GM10266 (cell line): Measurements from ENCODE around the gene WAC.
"Not testable (repeated sequence)": the region's sequence is repeated elsewhere in the genome, so short reads cannot be mapped to it uniquely, and the experiment has no call there.

ENCODE experiments used
- DNase-seq: peaks from one replicate; pipeline ENCODE4 v3.0.0; 2012; ENCODE audit errors: extremely low spot score
- TF ChIP-seq, protein P1 (sequence below): IDR thresholded peaks from 2 replicates; pipeline ENCODE4 v1.5.1; 2012; ENCODE audit warnings: mild to moderate bottlenecking, low read depth; ENCODE audit not compliant: control insufficient read depth, insufficient read depth; ENCODE audit errors: missing control alignments

The WAC gene

DNA sequence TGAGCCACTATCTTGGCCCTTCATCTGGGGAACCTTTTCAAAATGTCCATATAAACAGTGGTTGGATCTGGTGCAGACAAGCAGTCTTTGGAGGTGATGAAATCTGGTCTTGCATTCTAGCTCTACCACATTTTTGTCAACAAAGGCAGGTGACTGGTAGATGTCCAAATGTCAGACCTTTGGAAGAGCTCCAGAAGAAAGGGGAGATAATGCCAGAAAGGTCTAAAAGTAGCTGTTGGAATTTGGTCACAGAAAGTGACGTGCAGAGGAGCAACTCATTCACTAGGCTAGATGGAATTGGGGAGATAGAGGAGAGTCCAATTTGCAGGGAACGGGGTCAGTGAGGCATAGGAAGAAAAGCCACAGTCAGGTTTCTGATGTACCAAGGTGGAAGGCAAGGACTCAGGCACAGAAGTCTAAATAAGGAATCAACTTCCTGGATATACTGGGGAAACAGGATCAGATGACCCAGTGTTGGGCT lies 36.4 kb upstream of the WAC start:
- no peak for DNase-seq
- TF ChIP-seq, protein P1, sequence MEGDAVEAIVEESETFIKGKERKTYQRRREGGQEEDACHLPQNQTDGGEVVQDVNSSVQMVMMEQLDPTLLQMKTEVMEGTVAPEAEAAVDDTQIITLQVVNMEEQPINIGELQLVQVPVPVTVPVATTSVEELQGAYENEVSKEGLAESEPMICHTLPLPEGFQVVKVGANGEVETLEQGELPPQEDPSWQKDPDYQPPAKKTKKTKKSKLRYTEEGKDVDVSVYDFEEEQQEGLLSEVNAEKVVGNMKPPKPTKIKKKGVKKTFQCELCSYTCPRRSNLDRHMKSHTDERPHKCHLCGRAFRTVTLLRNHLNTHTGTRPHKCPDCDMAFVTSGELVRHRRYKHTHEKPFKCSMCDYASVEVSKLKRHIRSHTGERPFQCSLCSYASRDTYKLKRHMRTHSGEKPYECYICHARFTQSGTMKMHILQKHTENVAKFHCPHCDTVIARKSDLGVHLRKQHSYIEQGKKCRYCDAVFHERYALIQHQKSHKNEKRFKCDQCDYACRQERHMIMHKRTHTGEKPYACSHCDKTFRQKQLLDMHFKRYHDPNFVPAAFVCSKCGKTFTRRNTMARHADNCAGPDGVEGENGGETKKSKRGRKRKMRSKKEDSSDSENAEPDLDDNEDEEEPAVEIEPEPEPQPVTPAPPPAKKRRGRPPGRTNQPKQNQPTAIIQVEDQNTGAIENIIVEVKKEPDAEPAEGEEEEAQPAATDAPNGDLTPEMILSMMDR, result no peak

DNA sequence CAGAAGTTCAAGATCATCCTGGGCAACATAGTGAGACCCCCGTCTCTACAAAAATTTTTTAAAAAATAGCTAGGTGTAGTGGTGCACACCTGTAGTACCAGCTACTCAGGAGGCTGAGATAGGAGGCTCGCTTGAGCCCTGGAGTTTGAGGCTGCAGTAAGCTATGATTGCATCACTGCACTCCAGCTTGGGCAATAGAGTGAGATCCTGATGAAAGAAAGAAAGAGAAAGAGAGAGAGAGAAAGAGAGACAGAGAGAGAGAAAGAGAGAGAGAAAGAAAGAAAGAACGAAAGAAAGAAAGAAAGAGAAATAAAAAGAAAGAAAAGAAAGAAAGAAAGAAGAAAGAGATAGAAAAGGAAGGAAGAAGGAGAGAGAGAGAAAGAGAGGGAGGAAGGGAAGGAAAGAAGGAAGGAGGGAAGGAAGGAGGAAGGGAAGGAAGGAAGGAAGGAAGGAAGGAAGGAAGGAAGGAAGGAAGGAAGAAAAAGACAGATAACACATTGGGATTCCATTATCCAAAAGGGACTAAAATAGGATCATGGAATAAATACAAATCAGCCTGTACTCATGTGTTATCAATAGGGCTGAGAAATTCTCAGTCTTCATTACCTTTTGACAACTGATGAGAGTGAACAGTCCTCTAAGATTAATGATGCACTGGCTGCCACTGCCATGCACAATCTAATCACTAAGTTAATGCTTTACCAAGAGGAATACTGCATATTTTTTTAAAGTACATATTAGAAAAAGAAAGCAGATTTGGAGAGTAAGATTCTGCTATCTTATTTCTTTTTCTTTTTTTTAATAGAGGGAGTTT lies 35.4 kb upstream of the WAC start:
- TF ChIP-seq, protein P1, result no peak
- DNase-seq, result no peak

DNA sequence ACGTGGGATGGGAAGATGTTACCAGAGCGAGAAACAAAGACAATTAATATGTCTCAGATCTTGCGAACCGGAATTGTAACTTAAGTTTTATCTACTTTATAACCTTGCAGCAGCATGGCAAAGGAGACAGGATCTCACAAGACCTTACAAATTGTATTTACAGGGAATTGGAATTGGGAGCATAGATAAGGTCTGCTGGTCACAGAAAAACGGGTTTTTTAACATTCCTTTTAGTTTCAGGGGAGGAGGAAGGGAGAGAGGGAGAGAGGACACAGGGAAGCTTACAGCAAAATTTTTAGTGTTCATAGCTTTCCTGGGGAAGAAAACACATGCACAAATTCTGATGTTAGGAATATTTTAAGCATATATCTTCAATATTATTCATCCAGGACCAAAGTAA lies 32.7 kb upstream of the WAC start:
- DNase-seq, result not testable (repeated sequence)

DNA sequence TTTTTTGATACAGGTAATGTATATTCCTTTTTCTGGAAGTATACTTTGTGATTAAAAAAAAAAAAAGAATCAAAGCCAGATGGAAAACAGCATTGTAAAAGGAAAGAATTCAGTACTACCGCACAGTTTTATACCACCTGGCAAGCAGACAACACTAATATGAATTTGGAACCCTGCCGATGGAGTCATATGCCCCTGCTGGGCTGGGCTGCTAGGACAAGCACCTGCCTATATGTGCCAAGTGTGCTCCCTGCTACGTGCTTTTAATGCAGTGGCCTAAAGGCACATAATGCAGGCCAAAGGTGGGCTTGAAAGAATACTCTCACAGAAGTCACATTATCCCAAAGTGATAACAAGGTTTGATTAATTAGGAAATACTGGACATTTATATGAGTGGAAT lies 29.8 kb upstream of the WAC start:
- TF ChIP-seq, protein P1, result no peak
- no peak for DNase-seq

DNA sequence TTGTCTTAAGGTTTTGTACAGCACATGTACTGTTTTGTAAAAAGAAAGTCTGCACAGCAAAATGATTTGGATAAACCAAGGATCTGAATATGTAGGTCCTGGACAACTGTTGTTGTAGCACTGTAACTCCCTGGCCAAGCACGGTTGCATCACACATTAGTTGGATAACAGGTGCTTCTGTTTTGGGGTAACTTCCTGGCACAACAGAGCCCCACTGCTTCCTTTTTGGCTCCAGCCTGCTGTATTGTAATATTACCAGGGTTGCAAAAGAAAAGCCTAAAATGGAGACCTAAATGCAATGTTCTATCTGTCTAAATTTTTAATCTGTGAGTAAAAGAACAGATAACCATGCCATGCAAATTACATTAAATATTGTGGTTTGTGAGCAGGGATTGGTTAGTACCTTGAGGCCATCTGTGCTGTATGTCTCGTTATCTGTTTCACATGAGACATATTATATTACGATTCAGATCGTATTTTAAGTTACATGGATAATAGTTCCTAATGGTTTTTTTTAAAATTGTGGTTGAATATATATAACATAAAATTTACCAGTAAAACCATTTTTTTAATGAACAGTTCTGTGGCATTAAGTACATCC lies 27.5 kb upstream of the WAC start:
- TF ChIP-seq, protein P1, result no peak
- DNase-seq, result no peak

DNA sequence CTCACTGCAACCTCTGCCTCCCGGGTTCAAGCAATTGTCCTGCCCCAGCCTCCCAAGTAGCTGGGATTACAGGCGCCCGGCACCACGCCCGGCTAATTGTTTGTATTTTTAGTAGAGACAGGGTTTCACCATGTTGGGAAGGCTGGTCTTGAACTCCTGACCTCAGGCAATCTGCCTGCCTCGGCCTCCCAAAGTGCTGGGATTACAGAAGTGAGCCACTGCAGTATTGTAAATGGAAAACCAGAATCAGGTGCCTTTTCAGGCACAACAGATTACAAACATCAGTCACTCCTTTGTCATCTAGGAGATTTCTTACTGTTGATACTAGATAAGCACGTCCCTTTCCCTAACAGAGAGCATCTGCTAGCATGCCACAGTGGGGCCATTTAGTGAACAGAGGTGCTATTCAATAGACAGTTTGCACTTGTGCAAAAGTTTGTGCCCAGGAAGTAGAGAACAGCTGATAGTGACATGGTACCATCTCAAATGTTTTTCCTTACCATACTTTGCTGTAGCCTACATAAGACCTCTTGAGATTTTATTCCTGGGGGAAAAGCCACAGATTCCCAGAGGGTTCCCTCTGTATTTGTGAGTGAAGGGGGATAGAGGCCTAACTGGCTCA lies 24.5 kb upstream of the WAC start:
- no peak for DNase-seq
- TF ChIP-seq, protein P1, result no peak

DNA sequence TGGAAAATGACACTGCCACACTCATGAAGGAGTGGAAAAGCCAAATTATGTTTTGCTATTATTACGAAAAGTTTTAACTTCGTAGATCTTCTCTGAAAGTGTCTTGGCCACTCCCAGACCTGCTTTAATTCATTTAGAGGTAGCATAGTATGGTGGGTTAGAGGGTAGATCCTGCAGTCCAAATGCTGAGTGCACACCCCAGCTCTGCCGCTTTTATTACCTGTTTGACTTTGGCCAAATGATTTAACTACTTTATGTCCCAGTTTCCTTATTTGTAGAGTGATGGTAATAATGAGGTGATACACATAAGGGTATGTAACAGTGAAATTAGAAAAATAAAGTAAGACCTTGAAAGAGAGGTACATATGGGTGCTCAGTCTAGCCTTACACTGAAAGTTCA lies 23.6 kb upstream of the WAC start:
- DNase-seq, result no peak
- TF ChIP-seq, protein P1, result no peak
